IPS-20b (cell line): ENCODE results near the gene ARHGEF16.

ENCODE experiments used
- H3K27ac ChIP-seq: one replicate; pipeline ENCODE4 v1.5.1; 2013; ENCODE audit warnings: low read length
- H3K27me3 ChIP-seq: 2 replicates; pipeline ENCODE4 v1.6.1; 2013; ENCODE audit warnings: mild to moderate bottlenecking, low read length, inconsistent platforms; ENCODE audit not compliant: insufficient read depth
- H3K36me3 ChIP-seq: 2 replicates; pipeline ENCODE4 v1.6.1; 2013; ENCODE audit warnings: low read depth, mild to moderate bottlenecking, inconsistent platforms, low read length, moderate library complexity; ENCODE audit not compliant: insufficient read depth
- H3K4me1 ChIP-seq: 2 replicates; pipeline ENCODE4 v1.6.1; 2013; ENCODE audit warnings: mild to moderate bottlenecking, control low read depth, inconsistent platforms, low read length, moderate library complexity; ENCODE audit not compliant: insufficient read depth
- H3K4me3 ChIP-seq: 2 replicates; pipeline ENCODE4 v1.5.1; 2013; ENCODE audit warnings: mild to moderate bottlenecking, low read length, inconsistent platforms
- H3K9ac ChIP-seq: 2 replicates; pipeline ENCODE4 v1.6.1; 2013; ENCODE audit warnings: low read depth, mild to moderate bottlenecking, inconsistent platforms, low read length, moderate library complexity
- H3K9me3 ChIP-seq: 2 replicates; pipeline ENCODE4 v1.6.1; 2013; ENCODE audit warnings: mild to moderate bottlenecking, low read depth, low read length, inconsistent platforms; ENCODE audit not compliant: insufficient read depth

The ARHGEF16 gene

GRCh38 chr1:3515774-3516480 lies 61.5 kb downstream of the ARHGEF16 start:
- Histone ChIP-seq H3K9ac (no peak overlapping the region), H3K4me3 (no peak overlapping the region), H3K4me1 (no peaks in the 10 kb centered on the region), H3K27me3 (no peaks in the 10 kb centered on the region), H3K27ac (no peak overlapping the region), H3K36me3 (no peaks in the 10 kb centered on the region), H3K9me3 (no peaks in the 10 kb centered on the region)

- no peak overlapping the region for H3K9ac ChIP-seq
Measured at GRCh38 chr1:3516481-3516869, 62.0 kb downstream of the ARHGEF16 start.

GRCh38 chr1:3516911-3517675 lies 62.6 kb downstream of the ARHGEF16 start:
- Histone ChIP-seq H3K4me1 (no peaks in the 10 kb centered on the region), H3K36me3 (no peaks in the 10 kb centered on the region), H3K4me3 (no peak overlapping the region), H3K27me3 (no peaks in the 10 kb centered on the region), H3K9me3 (no peaks in the 10 kb centered on the region), H3K9ac (no peak overlapping the region), H3K27ac (no peak overlapping the region)

More at GRCh38 chr1:3516481-3516869, 62.0 kb downstream of the ARHGEF16 start:
- no peaks in the 10 kb centered on the region for H3K9me3 ChIP-seq
- no peaks in the 10 kb centered on the region for H3K36me3 ChIP-seq
- no peak overlapping the region for H3K4me3 ChIP-seq
- H3K27ac ChIP-seq = no peak overlapping the region
- H3K27me3 ChIP-seq = no peaks in the 10 kb centered on the region
- no peaks in the 10 kb centered on the region for H3K4me1 ChIP-seq

- no peaks in the 10 kb centered on the region for H3K36me3 ChIP-seq
- no peaks in the 10 kb centered on the region for H3K9me3 ChIP-seq
Measured at GRCh38 chr1:3518256-3518655, 63.8 kb downstream of the ARHGEF16 start.

GRCh38 chr1:3518756-3519155 lies 64.3 kb downstream of the ARHGEF16 start:
- no peak overlapping the region for H3K9ac ChIP-seq
- H3K27ac ChIP-seq = no peak overlapping the region
- H3K4me3 ChIP-seq = no peak overlapping the region
- no peaks in the 10 kb centered on the region for H3K4me1 ChIP-seq
- no peaks in the 10 kb centered on the region for H3K27me3 ChIP-seq
- H3K9me3 ChIP-seq = no peaks in the 10 kb centered on the region
- no peaks in the 10 kb centered on the region for H3K36me3 ChIP-seq

More at GRCh38 chr1:3518256-3518655, 63.8 kb downstream of the ARHGEF16 start:
- no peak overlapping the region for H3K27ac ChIP-seq
- H3K27me3 ChIP-seq = no peaks in the 10 kb centered on the region
- no peaks in the 10 kb centered on the region for H3K4me1 ChIP-seq
- no peak overlapping the region for H3K9ac ChIP-seq
- no peak overlapping the region for H3K4me3 ChIP-seq

- Histone ChIP-seq H3K9ac (no peak overlapping the region), H3K36me3 (no peaks in the 10 kb centered on the region), H3K27me3 (no peaks in the 10 kb centered on the region), H3K9me3 (no peaks in the 10 kb centered on the region), H3K4me1 (no peaks in the 10 kb centered on the region), H3K4me3 (no peak overlapping the region), H3K27ac (no peak overlapping the region)
Measured at GRCh38 chr1:3519301-3519885, 64.9 kb downstream of the ARHGEF16 start.

- Histone ChIP-seq H3K4me1 (no peaks in the 10 kb centered on the region), H3K9ac (no peak overlapping the region), H3K4me3 (no peak overlapping the region), H3K36me3 (no peaks in the 10 kb centered on the region), H3K27me3 (no peaks in the 10 kb centered on the region), H3K9me3 (no peaks in the 10 kb centered on the region), H3K27ac (no peak overlapping the region)
Measured at GRCh38 chr1:3520419-3521378, 66.2 kb downstream of the ARHGEF16 start.

GRCh38 chr1:3521426-3521825 lies 67.0 kb downstream of the ARHGEF16 start:
- Histone ChIP-seq H3K27me3 (no peaks in the 10 kb centered on the region), H3K9ac (no peak overlapping the region), H3K36me3 (no peaks in the 10 kb centered on the region), H3K4me3 (no peak overlapping the region), H3K9me3 (no peaks in the 10 kb centered on the region), H3K4me1 (no peaks in the 10 kb centered on the region), H3K27ac (no peak overlapping the region)

- Histone ChIP-seq H3K9me3 (no peaks in the 10 kb centered on the region), H3K36me3 (no peaks in the 10 kb centered on the region), H3K27ac (no peak overlapping the region), H3K4me3 (no peak overlapping the region), H3K4me1 (no peaks in the 10 kb centered on the region), H3K27me3 (no peaks in the 10 kb centered on the region), H3K9ac (no peak overlapping the region)
Measured at GRCh38 chr1:3522112-3522511, 67.6 kb downstream of the ARHGEF16 start.

GRCh38 chr1:3522564-3523265 lies 68.2 kb downstream of the ARHGEF16 start:
- H3K4me1 ChIP-seq = no peaks in the 10 kb centered on the region
- no peaks in the 10 kb centered on the region for H3K36me3 ChIP-seq
- H3K27me3 ChIP-seq = no peaks in the 10 kb centered on the region
- H3K4me3 ChIP-seq = no peak overlapping the region
- no peaks in the 10 kb centered on the region for H3K9me3 ChIP-seq
- H3K9ac ChIP-seq = no peak overlapping the region
- no peak overlapping the region for H3K27ac ChIP-seq

GRCh38 chr1:3523980-3524379 lies 69.5 kb downstream of the ARHGEF16 start:
- H3K9me3 ChIP-seq = no peaks in the 10 kb centered on the region
- no peak overlapping the region for H3K27ac ChIP-seq
- no peak overlapping the region for H3K4me3 ChIP-seq

More at GRCh38 chr1:3523980-3524379, 69.5 kb downstream of the ARHGEF16 start:
- H3K9ac ChIP-seq = no peak overlapping the region
- H3K27me3 ChIP-seq = no peaks in the 10 kb centered on the region
- no peaks in the 10 kb centered on the region for H3K36me3 ChIP-seq
- no peaks in the 10 kb centered on the region for H3K4me1 ChIP-seq
